AG10803 (cell line): ENCODE measurements around the gene HAVCR2.

Experiments used
- DNase-seq: peaks from one replicate; pipeline ENCODE4 v3.0.0; 2010; ENCODE audit warnings: low read depth
- H3K4me3 ChIP-seq: 2 replicates; pipeline ENCODE4 v1.5.1; 2011; ENCODE audit warnings: mild to moderate bottlenecking, low read length, control low read depth
- CTCF ChIP-seq: conservative IDR thresholded peaks from 2 replicates; pipeline ENCODE4 v1.5.1; 2011; ENCODE audit warnings: mild to moderate bottlenecking, low read length, control low read depth, inconsistent platforms

The HAVCR2 gene

GRCh38 chr5:157108976-157109375 lies at the start of gene HAVCR2:
Gene HAVCR2, minus strand, starts transcription at chr5:157109044. Its CDS starts 61 bp downstream, at chr5:157108983.
- no peak for DNase-seq
- no peak for TF ChIP-seq CTCF
- no peak within 1 kb of the TSS for H3K4me3 ChIP-seq

GRCh38 chr5:157157293-157157891 lies 48.5 kb upstream of the HAVCR2 start:
- H3K4me3 ChIP-seq, result no peak overlapping the region
- DNase-seq, result no peak
- TF ChIP-seq CTCF, result no peak

GRCh38 chr5:157155297-157155696 lies 46.5 kb upstream of the HAVCR2 start:
- TF ChIP-seq CTCF, result no peak
- DNase-seq, result no peak
- no peak overlapping the region for H3K4me3 ChIP-seq

- no peak for TF ChIP-seq CTCF
- DNase-seq, result no peak
- no peak overlapping the region for H3K4me3 ChIP-seq
Measured at GRCh38 chr5:157150995-157151394, 42.2 kb upstream of the HAVCR2 start.

GRCh38 chr5:157148734-157149615 lies 40.1 kb upstream of the HAVCR2 start:
- DNase-seq, result peak; percentile 67
- no peak overlapping the region for H3K4me3 ChIP-seq
- TF ChIP-seq CTCF, result peak; percentile 94

- H3K4me3 ChIP-seq, result peak overlapping the region; percentile 99
- DNase-seq, result peak; percentile 28
- peak; percentile 17; the same call in 1 of the 2 replicates for TF ChIP-seq CTCF
Measured at GRCh38 chr5:157143127-157143971, 34.5 kb upstream of the HAVCR2 start.
